ENCODE data around the gene COL11A2. TPM values are rescaled to one million over a fixed set of nuclear protein-coding genes. Genes with fewer than 3 reads are reported as not detected.

COL11A2 gene
- total and polyA plus RNA-seq, 5 donors = 1.5 to 4.0 (median 2.9) TPM

- Histone ChIP-seq H3K27ac (ENCODE audit: low read length) (no peak overlapping the region), H3K27me3 (ENCODE audit: control insufficient read depth, insufficient read depth) (no peaks in the 10 kb centered on the region), H3K4me3 (ENCODE audit: low read length) (no peak overlapping the region), H3K4me1 (ENCODE audit: control insufficient read depth, insufficient read depth, low read length) (no peaks in the 10 kb centered on the region), H3K9me3 (ENCODE audit: control insufficient read depth, low read length) (no peaks in the 10 kb centered on the region)
- whole genome bisulfite sequencing = 44% methylated on average over 5 of the region's 5 CpGs
- peak; percentile 62 to 69 for ATAC-seq
- intact Hi-C loops (cut with DNase I) = loop anchor here in 1 of 4 donors (10.0 kb wide), 1 partner anchor 119 kb away; no protein-coding TSS in a partner anchor
- DNase-seq = peak; percentile 72 to 93 (median 82)
These were observed 66.1 kb downstream of the COL11A2 start for GRCh38 chr6:33126101-33126714.

GRCh38 chr6:33124947-33125346, 67.3 kb downstream of the COL11A2 start:
- ATAC-seq (no peak), DNase-seq (no peak)
- Histone ChIP-seq H3K4me3 (ENCODE audit: low read length) (no peak overlapping the region), H3K4me1 (ENCODE audit: control insufficient read depth, insufficient read depth, low read length) (no peaks in the 10 kb centered on the region), H3K27ac (ENCODE audit: low read length) (no peak overlapping the region), H3K27me3 (ENCODE audit: control insufficient read depth, insufficient read depth) (no peaks in the 10 kb centered on the region), H3K9me3 (ENCODE audit: control insufficient read depth, low read length) (no peaks in the 10 kb centered on the region)
- 67% methylated on average over 4 of the region's 4 CpGs for WGBS
- intact Hi-C loops (cut with DNase I) = loop anchor here in 3 of 4 donors (5.0 to 10.0 kb wide), 2 partner anchors 120 to 122 kb away; no protein-coding TSS in a partner anchor

GRCh38 chr6:33124525-33124901, 67.8 kb downstream of the COL11A2 start:
- H3K9me3 ChIP-seq (ENCODE audit: control insufficient read depth, low read length) = no peaks in the 10 kb centered on the region
- DNase-seq (no peak), ATAC-seq (no peak)
- no peak overlapping the region for H3K4me3 ChIP-seq (ENCODE audit: low read length)
- H3K27ac ChIP-seq (ENCODE audit: low read length) = no peak overlapping the region
- H3K27me3 ChIP-seq (ENCODE audit: control insufficient read depth, insufficient read depth) = no peaks in the 10 kb centered on the region
- intact Hi-C loops (cut with DNase I) = loop anchor here in 3 of 4 donors (5.0 to 10.0 kb wide), 2 partner anchors 120 to 123 kb away; no protein-coding TSS in a partner anchor
- no peaks in the 10 kb centered on the region for H3K4me1 ChIP-seq (ENCODE audit: control insufficient read depth, insufficient read depth, low read length)
- 77% methylated on average over 4 of the region's 4 CpGs for WGBS

- no peaks in the 10 kb centered on the region for H3K27me3 ChIP-seq (ENCODE audit: control insufficient read depth, insufficient read depth)
- no peaks in the 10 kb centered on the region for H3K4me1 ChIP-seq (ENCODE audit: control insufficient read depth, insufficient read depth, low read length)
- 85% methylated on average over 20 of the region's 20 CpGs for WGBS
- no peak overlapping the region for H3K4me3 ChIP-seq (ENCODE audit: low read length)
- ATAC-seq = no peak
- no peaks in the 10 kb centered on the region for H3K9me3 ChIP-seq (ENCODE audit: control insufficient read depth, low read length)
- no peak overlapping the region for H3K27ac ChIP-seq (ENCODE audit: low read length)
- intact Hi-C loops (cut with DNase I) = loop anchor here in 3 of 4 donors (5.0 to 10.0 kb wide), 2 partner anchors 121 to 123 kb away; no protein-coding TSS in a partner anchor
- DNase-seq = no peak
These were observed 68.3 kb downstream of the COL11A2 start for GRCh38 chr6:33123732-33124524.

GRCh38 chr6:33123181-33123580, 69.1 kb downstream of the COL11A2 start:
- H3K27ac ChIP-seq (ENCODE audit: low read length) = no peak overlapping the region
- intact Hi-C loops (cut with DNase I) = loop anchor here in 3 of 4 donors (5.0 to 10.0 kb wide), 2 partner anchors 122 to 124 kb away; no protein-coding TSS in a partner anchor
- no peaks in the 10 kb centered on the region for H3K4me1 ChIP-seq (ENCODE audit: control insufficient read depth, insufficient read depth, low read length)
- ATAC-seq (no peak), DNase-seq (no peak)
- H3K9me3 ChIP-seq (ENCODE audit: control insufficient read depth, low read length) = no peaks in the 10 kb centered on the region
- H3K4me3 ChIP-seq (ENCODE audit: low read length) = no peak overlapping the region
- WGBS = 80% methylated on average over 6 of the region's 6 CpGs
- no peaks in the 10 kb centered on the region for H3K27me3 ChIP-seq (ENCODE audit: control insufficient read depth, insufficient read depth)

- intact Hi-C loops (cut with DNase I) = loop anchor here in 3 of 4 donors (5.0 to 10.0 kb wide), 2 partner anchors 125 to 127 kb away; no protein-coding TSS in a partner anchor
- H3K4me3 ChIP-seq (ENCODE audit: low read length) = no peak overlapping the region
- 50% methylated on average over 3 of the region's 3 CpGs for WGBS
- DNase-seq (no peak), ATAC-seq (no peak)
- no peaks in the 10 kb centered on the region for H3K9me3 ChIP-seq (ENCODE audit: control insufficient read depth, low read length)
- H3K27ac ChIP-seq (ENCODE audit: low read length) = no peak overlapping the region
- no peaks in the 10 kb centered on the region for H3K4me1 ChIP-seq (ENCODE audit: control insufficient read depth, insufficient read depth, low read length)
- H3K27me3 ChIP-seq (ENCODE audit: control insufficient read depth, insufficient read depth) = no peaks in the 10 kb centered on the region
These were observed 72.3 kb downstream of the COL11A2 start for GRCh38 chr6:33120001-33120400.

GRCh38 chr6:33118525-33119123, 73.6 kb downstream of the COL11A2 start:
- ATAC-seq (no peak), DNase-seq (no peak)
- under 1% methylated on average over 3 of the region's 3 CpGs for WGBS
- Histone ChIP-seq H3K4me3 (ENCODE audit: low read length) (no peak overlapping the region), H3K27me3 (ENCODE audit: control insufficient read depth, insufficient read depth) (peaks cover 2% of the 10 kb centered on the region), H3K9me3 (ENCODE audit: control insufficient read depth, low read length) (no peaks in the 10 kb centered on the region), H3K27ac (ENCODE audit: low read length) (no peak overlapping the region), H3K4me1 (ENCODE audit: control insufficient read depth, insufficient read depth, low read length) (no peaks in the 10 kb centered on the region)
- intact Hi-C loops (cut with DNase I) = no loop called here

- H3K9me3 ChIP-seq (ENCODE audit: control insufficient read depth, low read length) = no peaks in the 10 kb centered on the region
- H3K4me1 ChIP-seq (ENCODE audit: control insufficient read depth, insufficient read depth, low read length) = no peaks in the 10 kb centered on the region
- no peak overlapping the region for H3K4me3 ChIP-seq (ENCODE audit: low read length)
- DNase-seq (no peak), ATAC-seq (no peak)
- peaks cover 2% of the 10 kb centered on the region for H3K27me3 ChIP-seq (ENCODE audit: control insufficient read depth, insufficient read depth)
- intact Hi-C loops (cut with DNase I) = no loop called here
- H3K27ac ChIP-seq (ENCODE audit: low read length) = no peak overlapping the region
- WGBS = 11% methylated on average over 9 of the region's 9 CpGs
These were observed 74.4 kb downstream of the COL11A2 start for GRCh38 chr6:33117811-33118277.

- 7% methylated on average over 32 of the region's 32 CpGs for WGBS
These were observed 75.2 kb downstream of the COL11A2 start for GRCh38 chr6:33116841-33117711.

GRCh38 chr6:33116417-33116816, 75.8 kb downstream of the COL11A2 start:
- no peak for DNase-seq
- ATAC-seq = no peak
- Histone ChIP-seq H3K27ac (ENCODE audit: low read length) (no peak overlapping the region), H3K27me3 (ENCODE audit: control insufficient read depth, insufficient read depth) (peaks cover 2% of the 10 kb centered on the region), H3K4me1 (ENCODE audit: control insufficient read depth, insufficient read depth, low read length) (no peaks in the 10 kb centered on the region), H3K9me3 (ENCODE audit: control insufficient read depth, low read length) (no peaks in the 10 kb centered on the region), H3K4me3 (ENCODE audit: low read length) (no peak overlapping the region)
- WGBS = 8% methylated on average over 6 of the region's 6 CpGs
- intact Hi-C loops (cut with DNase I) = no loop called here

More at GRCh38 chr6:33116841-33117711, 75.2 kb downstream of the COL11A2 start:
- H3K9me3 ChIP-seq (ENCODE audit: control insufficient read depth, low read length) = no peaks in the 10 kb centered on the region
- intact Hi-C loops (cut with DNase I) = no loop called here
- H3K27me3 ChIP-seq (ENCODE audit: control insufficient read depth, insufficient read depth) = peaks cover 2% of the 10 kb centered on the region
- ATAC-seq = peak in 1 of 2 donors; percentile 31
- H3K27ac ChIP-seq (ENCODE audit: low read length) = no peak overlapping the region
- H3K4me1 ChIP-seq (ENCODE audit: control insufficient read depth, insufficient read depth, low read length) = no peaks in the 10 kb centered on the region
- no peak overlapping the region for H3K4me3 ChIP-seq (ENCODE audit: low read length)
- peak in 1 of 3 donors; percentile 51 for DNase-seq
